Neural crest cell (in vitro differentiated cells): Measurements from ENCODE around the gene CACNG7. TPM values are rescaled to one million over a fixed set of nuclear protein-coding genes. Genes with fewer than 3 reads are reported as not detected.

Experiments used
- DNase-seq: peaks from one replicate; pipeline ENCODE4 v3.0.0; 2021; ENCODE audit warnings: low read depth, mixed read lengths, low spot score
- H3K27ac Mint-ChIP-seq: one replicate; pipeline ENCODE4 v1.8.0; 2021; ENCODE audit warnings: mild to moderate bottlenecking, mixed read lengths; ENCODE audit not compliant: unreplicated experiment
- H3K27me3 Mint-ChIP-seq: 2 replicates; pipeline ENCODE4 v1.8.0; 2021; ENCODE audit warnings: low read depth, mild to moderate bottlenecking, mixed read lengths
- H3K36me3 Mint-ChIP-seq: 2 replicates; pipeline ENCODE4 v1.8.0; 2021; ENCODE audit warnings: low read depth, mild to moderate bottlenecking, mixed read lengths
- H3K4me1 Mint-ChIP-seq: 2 replicates; pipeline ENCODE4 v1.8.0; 2021; ENCODE audit warnings: mixed read lengths
- H3K4me3 Mint-ChIP-seq: one replicate; pipeline ENCODE4 v1.8.0; 2021; ENCODE audit warnings: mild to moderate bottlenecking, mixed read lengths
- H3K9me3 Mint-ChIP-seq: 2 replicates; pipeline ENCODE4 v1.8.0; 2021; ENCODE audit warnings: mixed read lengths
- total RNA-seq: library from RNA; stranded (reverse); gene quantifications from 2 replicates; pipeline ENCODE4 v1.2.1, GENCODE V29; 2021
- TF ChIP-seq, protein P1 (sequence below): fragments of 200-600 bp; sonication (generic); conservative IDR thresholded peaks from 2 replicates; pipeline ENCODE4 v1.5.0; 2021; ENCODE audit warnings: antibody characterized with exemption, mild to moderate bottlenecking

Gene CACNG7
- total RNA-seq, 1 donor from 2014 or later, result 25.3 TPM

DNA sequence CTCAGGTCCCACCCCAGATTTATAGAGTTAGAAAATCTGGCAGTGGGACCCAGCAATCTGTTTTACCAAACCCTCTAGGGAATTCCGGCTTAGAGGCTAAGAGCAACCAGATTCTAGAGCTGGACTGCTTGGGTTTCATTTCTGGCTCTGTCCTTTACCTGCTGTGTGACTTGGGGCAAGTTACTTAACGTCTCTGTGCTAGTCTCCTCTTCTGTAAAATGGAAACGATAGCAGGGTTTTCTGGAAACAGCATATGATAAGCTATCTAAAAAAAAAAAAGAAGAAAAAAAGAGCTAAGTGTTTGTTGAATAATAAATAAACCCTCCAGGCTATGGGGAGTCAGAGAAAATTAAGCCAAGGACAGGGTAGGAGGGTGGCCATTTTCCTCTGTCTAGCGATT is 11.6 kb upstream of the CACNG7 start:
- Mint-ChIP-seq H3K9me3 (no peaks in the 10 kb centered on the region), H3K27ac (no peak overlapping the region), H3K27me3 (peaks cover 75% of the 10 kb centered on the region), H3K4me3 (peak overlapping the region; percentile 10), H3K4me1 (peaks cover 16% of the 10 kb centered on the region), H3K36me3 (no peaks in the 10 kb centered on the region)
- no peak for DNase-seq
- TF ChIP-seq, protein P1, sequence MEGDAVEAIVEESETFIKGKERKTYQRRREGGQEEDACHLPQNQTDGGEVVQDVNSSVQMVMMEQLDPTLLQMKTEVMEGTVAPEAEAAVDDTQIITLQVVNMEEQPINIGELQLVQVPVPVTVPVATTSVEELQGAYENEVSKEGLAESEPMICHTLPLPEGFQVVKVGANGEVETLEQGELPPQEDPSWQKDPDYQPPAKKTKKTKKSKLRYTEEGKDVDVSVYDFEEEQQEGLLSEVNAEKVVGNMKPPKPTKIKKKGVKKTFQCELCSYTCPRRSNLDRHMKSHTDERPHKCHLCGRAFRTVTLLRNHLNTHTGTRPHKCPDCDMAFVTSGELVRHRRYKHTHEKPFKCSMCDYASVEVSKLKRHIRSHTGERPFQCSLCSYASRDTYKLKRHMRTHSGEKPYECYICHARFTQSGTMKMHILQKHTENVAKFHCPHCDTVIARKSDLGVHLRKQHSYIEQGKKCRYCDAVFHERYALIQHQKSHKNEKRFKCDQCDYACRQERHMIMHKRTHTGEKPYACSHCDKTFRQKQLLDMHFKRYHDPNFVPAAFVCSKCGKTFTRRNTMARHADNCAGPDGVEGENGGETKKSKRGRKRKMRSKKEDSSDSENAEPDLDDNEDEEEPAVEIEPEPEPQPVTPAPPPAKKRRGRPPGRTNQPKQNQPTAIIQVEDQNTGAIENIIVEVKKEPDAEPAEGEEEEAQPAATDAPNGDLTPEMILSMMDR, result no peak

DNA sequence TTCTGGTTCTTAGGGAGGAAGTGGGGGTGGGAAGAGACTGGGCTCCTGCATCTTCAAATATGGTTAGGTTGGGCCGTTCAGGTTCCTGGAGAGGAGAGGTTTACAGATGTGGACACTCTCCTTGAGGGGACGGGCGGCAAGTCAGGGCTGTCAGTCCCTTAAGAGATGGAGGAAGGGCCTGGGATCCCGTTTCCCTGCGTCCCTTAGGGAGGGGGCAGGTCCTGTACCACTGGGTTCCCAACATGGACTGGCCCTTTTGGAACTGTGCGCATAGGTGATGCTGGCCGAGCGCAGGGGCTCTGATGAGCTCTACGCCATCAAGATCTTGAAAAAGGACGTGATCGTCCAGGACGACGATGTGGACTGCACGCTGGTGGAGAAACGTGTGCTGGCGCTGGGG is 10.9 kb upstream of the CACNG7 start:
- Mint-ChIP-seq H3K27me3 (peaks cover 77% of the 10 kb centered on the region), H3K9me3 (no peaks in the 10 kb centered on the region), H3K27ac (no peak overlapping the region), H3K36me3 (no peaks in the 10 kb centered on the region), H3K4me3 (no peak overlapping the region), H3K4me1 (peaks cover 11% of the 10 kb centered on the region)
- no peak for DNase-seq
- TF ChIP-seq, protein P1, result no peak

DNA sequence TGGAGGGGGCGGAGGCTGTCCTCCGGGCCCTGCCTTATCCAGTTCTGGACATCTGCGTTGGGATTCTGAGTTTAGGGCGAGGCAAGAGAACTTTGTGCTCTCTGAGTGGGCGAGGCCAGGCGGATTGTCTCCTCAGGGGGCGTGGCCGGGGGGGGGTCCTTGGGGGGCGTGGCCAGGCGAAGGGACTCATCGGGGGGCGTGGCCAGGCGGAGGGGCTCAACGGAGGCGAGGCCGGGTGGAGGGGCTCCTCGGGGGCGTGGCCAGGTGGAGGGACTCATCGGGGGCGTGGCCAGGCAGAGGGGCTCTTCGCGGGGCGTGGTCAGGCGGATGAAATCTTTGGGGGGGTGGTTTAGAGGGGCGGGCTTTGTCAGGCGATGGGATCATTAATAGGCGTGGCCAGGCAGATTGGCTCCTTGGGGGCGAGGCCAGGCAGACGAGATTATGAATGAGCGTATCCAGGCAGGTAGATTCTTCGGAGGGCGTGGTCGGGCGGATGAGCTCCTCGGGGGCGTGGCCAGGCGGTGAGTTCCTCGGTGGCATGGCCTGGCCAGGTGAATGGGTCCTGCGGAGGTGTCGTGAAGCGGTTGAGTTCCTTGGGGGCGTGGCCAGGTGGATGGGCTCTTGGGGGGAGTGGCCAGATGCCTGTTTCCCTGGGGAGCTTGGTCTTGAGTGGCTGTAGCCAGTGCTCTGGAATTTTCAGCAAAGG is 10.3 kb upstream of the CACNG7 start:
- H3K27ac Mint-ChIP-seq, result no peak overlapping the region
- no peak overlapping the region for H3K4me3 Mint-ChIP-seq
- H3K36me3 Mint-ChIP-seq, result no peaks in the 10 kb centered on the region
- TF ChIP-seq, protein P1, result no peak
- H3K27me3 Mint-ChIP-seq, result peaks cover 79% of the 10 kb centered on the region
- no peak for DNase-seq
- H3K4me1 Mint-ChIP-seq, result peaks cover 9% of the 10 kb centered on the region
- H3K9me3 Mint-ChIP-seq, result no peaks in the 10 kb centered on the region

DNA sequence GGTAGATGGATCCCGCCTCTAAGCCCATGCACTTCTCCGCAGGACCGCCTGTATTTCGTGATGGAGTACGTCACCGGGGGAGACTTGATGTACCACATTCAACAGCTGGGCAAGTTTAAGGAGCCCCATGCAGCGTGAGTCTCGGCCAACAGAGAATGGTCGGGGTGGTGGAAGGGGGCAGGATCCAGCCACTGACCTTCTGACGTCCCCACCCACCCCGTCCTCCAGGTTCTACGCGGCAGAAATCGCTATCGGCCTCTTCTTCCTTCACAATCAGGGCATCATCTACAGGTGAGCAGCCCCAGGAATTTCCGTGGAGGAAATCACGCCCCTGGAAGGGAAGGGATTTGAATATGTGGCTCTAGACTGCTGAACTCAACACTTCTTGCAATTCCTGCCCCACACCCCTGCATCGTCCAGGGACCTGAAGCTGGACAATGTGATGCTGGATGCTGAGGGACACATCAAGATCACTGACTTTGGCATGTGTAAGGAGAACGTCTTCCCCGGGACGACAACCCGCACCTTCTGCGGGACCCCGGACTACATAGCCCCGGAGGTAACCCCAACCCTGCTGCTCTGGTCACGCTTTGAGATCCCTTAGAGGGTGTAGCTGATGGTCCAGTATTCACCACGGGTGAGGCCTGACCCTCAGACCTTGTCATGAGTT is 8.8 kb upstream of the CACNG7 start:
- peaks cover 88% of the 10 kb centered on the region for H3K27me3 Mint-ChIP-seq
- no peak overlapping the region for H3K4me3 Mint-ChIP-seq
- H3K36me3 Mint-ChIP-seq, result no peaks in the 10 kb centered on the region
- TF ChIP-seq, protein P1, result no peak
- peaks cover 9% of the 10 kb centered on the region for H3K4me1 Mint-ChIP-seq
- H3K27ac Mint-ChIP-seq, result no peak overlapping the region
- no peak for DNase-seq
- H3K9me3 Mint-ChIP-seq, result no peaks in the 10 kb centered on the region

DNA sequence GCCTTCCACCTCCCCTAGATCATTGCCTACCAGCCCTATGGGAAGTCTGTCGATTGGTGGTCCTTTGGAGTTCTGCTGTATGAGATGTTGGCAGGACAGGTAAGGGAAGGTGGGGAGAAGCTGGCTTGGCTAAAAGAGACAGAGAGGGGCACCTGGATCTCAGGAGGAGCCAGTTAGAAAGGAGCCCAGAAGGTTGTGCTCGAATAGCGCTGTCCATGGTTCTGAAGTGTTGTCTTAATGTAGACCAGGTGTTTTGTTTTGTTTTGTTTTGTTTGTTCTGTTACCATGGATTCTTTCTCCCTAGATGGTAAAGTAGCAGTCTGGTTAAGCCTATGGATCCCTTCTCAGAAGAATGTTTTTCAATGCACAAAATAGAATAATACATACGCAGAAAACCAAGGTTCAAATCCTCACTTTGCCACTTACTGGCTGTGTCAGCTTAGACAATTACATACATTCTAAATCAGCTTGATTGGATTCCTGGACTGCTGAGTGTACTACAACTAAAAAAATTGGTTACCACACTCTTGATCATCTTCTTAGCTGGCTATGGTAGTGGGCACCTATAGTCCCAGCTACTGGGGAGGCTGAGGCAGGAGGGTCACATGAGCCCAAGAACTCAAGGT is 5.9 kb upstream of the CACNG7 start:
- Mint-ChIP-seq H3K27me3 (peaks cover 91% of the 10 kb centered on the region), H3K27ac (no peak overlapping the region), H3K4me1 (peaks cover 12% of the 10 kb centered on the region), H3K4me3 (no peak overlapping the region), H3K9me3 (no peaks in the 10 kb centered on the region), H3K36me3 (no peaks in the 10 kb centered on the region)
- no peak for DNase-seq
- TF ChIP-seq, protein P1, result no peak
